Skin epidermis (tissue), 12 donors: ENCODE results near the gene P3H3.

Experiments used
- H3K27ac ChIP-seq, 21 experiments: fragments of 200-600 bp; sonication (generic) in 11 of 21; one replicate each; pipeline ENCODE4 v1.5.0; 2020; ENCODE audit warnings: mild to moderate bottlenecking in 3 of 21, inconsistent platforms in 2 of 21, moderate library complexity in 2 of 21
- H3K4me3 ChIP-seq, 7 experiments: fragments of 200-600 bp; sonication (generic) in 2 of 7; one replicate each; pipeline ENCODE4 v1.5.0; 2020; ENCODE audit warnings: inconsistent platforms in 2 of 7, mild to moderate bottlenecking in 2 of 7, moderate library complexity in 1 of 7

Gene P3H3

GRCh38 chr12:6824085-6824775, 4.0 kb upstream of the P3H3 start:
- no peak overlapping the region for H3K4me3 ChIP-seq
- no peak overlapping the region for H3K27ac ChIP-seq

GRCh38 chr12:6824901-6825381, 3.3 kb upstream of the P3H3 start:
- Histone ChIP-seq H3K4me3 (no peak overlapping the region), H3K27ac (peak overlapping the region in 1 of 21 experiments; percentile 22)

GRCh38 chr12:6825398-6826124, 2.6 kb upstream of the P3H3 start:
- H3K4me3 ChIP-seq, result no peak overlapping the region
- H3K27ac ChIP-seq, result peak overlapping the region in 1 of 21 experiments; percentile 22

GRCh38 chr12:6826125-6826733, 2.0 kb upstream of the P3H3 start:
- Histone ChIP-seq H3K27ac (no peak overlapping the region), H3K4me3 (no peak overlapping the region)

- H3K4me3 ChIP-seq, result no peak overlapping the region
- peak overlapping the region in 5 of 21 experiments; percentile 15 to 57 (median 29) for H3K27ac ChIP-seq
Observed at GRCh38 chr12:6826734-6827436, 1.3 kb upstream of the P3H3 start.

- peak overlapping the region in 6 of 21 experiments; percentile 15 to 71 (median 36) for H3K27ac ChIP-seq
- H3K4me3 ChIP-seq, result no peak overlapping the region
Observed at GRCh38 chr12:6827437-6827911, 733 bp upstream of the P3H3 start.

GRCh38 chr12:6828781-6829535, 751 bp downstream of the P3H3 start:
- Histone ChIP-seq H3K4me3 (peak overlapping the region; percentile 50 to 69 (median 57)), H3K27ac (peak overlapping the region in 20 of 21 experiments; percentile 39 to 92 (median 74))

- H3K27ac ChIP-seq, result peak overlapping the region in 17 of 21 experiments; percentile 39 to 92 (median 77)
- H3K4me3 ChIP-seq, result peak overlapping the region; percentile 50 to 69 (median 57)
Observed at GRCh38 chr12:6829536-6830220, 1.5 kb downstream of the P3H3 start.

- H3K4me3 ChIP-seq, result no peak overlapping the region
- H3K27ac ChIP-seq, result peak overlapping the region in 1 of 21 experiments; percentile 57
Observed at GRCh38 chr12:6830286-6830890, 2.2 kb downstream of the P3H3 start.

GRCh38 chr12:6830999-6831398, 2.8 kb downstream of the P3H3 start:
- Histone ChIP-seq H3K27ac (no peak overlapping the region), H3K4me3 (no peak overlapping the region)

GRCh38 chr12:6831450-6831995, 3.3 kb downstream of the P3H3 start:
- no peak overlapping the region for H3K4me3 ChIP-seq
- no peak overlapping the region for H3K27ac ChIP-seq

GRCh38 chr12:6832125-6832524, 3.9 kb downstream of the P3H3 start:
- Histone ChIP-seq H3K27ac (no peak overlapping the region), H3K4me3 (no peak overlapping the region)

- H3K27ac ChIP-seq, result no peak overlapping the region
- no peak overlapping the region for H3K4me3 ChIP-seq
Observed at GRCh38 chr12:6833189-6833890, 5.1 kb downstream of the P3H3 start.

- Histone ChIP-seq H3K27ac (no peak overlapping the region), H3K4me3 (no peak overlapping the region)
Observed at GRCh38 chr12:6834254-6834653, 6.0 kb downstream of the P3H3 start.

GRCh38 chr12:6834873-6835272, 6.7 kb downstream of the P3H3 start:
- H3K27ac ChIP-seq, result no peak overlapping the region
- no peak overlapping the region for H3K4me3 ChIP-seq

- Histone ChIP-seq H3K27ac (no peak overlapping the region), H3K4me3 (no peak overlapping the region)
Observed at GRCh38 chr12:6836851-6837250, 8.6 kb downstream of the P3H3 start.

GRCh38 chr12:6837370-6838060, 9.3 kb downstream of the P3H3 start:
- Histone ChIP-seq H3K4me3 (no peak overlapping the region), H3K27ac (no peak overlapping the region)
